ENCODE results near the gene ROR2. TPM values are rescaled to one million over a fixed set of nuclear protein-coding genes. Genes with fewer than 3 reads are reported as not detected.
A peak's percentile ranks its signal among the peaks of the same experiment; 100 is the strongest.

ROR2 gene
- total RNA-seq, 1 experiment from 2014 or later: 2.7 TPM

GRCh38 chr9:91841591-91841990 lies 108.4 kb downstream of the ROR2 start:
- H3K9ac ChIP-seq (ENCODE audit: extremely low read depth, insufficient read length, low read length): no peak overlapping the region
- H4K91ac ChIP-seq (ENCODE audit: insufficient read length, low read depth, low read length): no peak overlapping the region
- H3K27me3 ChIP-seq (ENCODE audit: insufficient read depth, low read length): no peaks in the 10 kb centered on the region
- no peaks in the 10 kb centered on the region; a peak in 1 of 7 replicates for H3K36me3 Mint-ChIP-seq (ENCODE audit: insufficient read depth in 1 of 3, low read depth in 3 of 3)
- H4K20me1 ChIP-seq (ENCODE audit: control insufficient read depth, insufficient read depth, insufficient read length): no peaks in the 10 kb centered on the region
- no peak overlapping the region for H2BK12ac ChIP-seq (ENCODE audit: insufficient read length, low read depth, low read length)
- no peak overlapping the region for H2BK5ac ChIP-seq (ENCODE audit: insufficient read length, low read length)
- no peak overlapping the region for H2AK5ac ChIP-seq (ENCODE audit: insufficient read length, low read length)
- no peak overlapping the region for H3K14ac ChIP-seq (ENCODE audit: insufficient read depth, low read length)
- H2AFZ ChIP-seq (ENCODE audit: low read length): no peak overlapping the region
- H3K27ac ChIP-seq (ENCODE audit: insufficient read length, low read depth, low read length): no peak overlapping the region
- peaks cover 12 to 20% of the 10 kb centered on the region in 2 experiments for H3K4me1 Mint-ChIP-seq
- no peaks in the 10 kb centered on the region for H3K4me1 ChIP-seq (ENCODE audit: insufficient read depth, low read length)
- no peak overlapping the region for H2BK120ac ChIP-seq (ENCODE audit: low read depth, low read length, poor library complexity, severe bottlenecking)
- no peak overlapping the region for H3K23ac ChIP-seq (ENCODE audit: insufficient read length, low read depth, low read length)
- no peak overlapping the region for H2BK15ac ChIP-seq (ENCODE audit: low read depth, low read length)
- no peak overlapping the region for H3K4me3 Mint-ChIP-seq
- no peak for TF ChIP-seq CTCF (conservative IDR thresholded peaks at IDR 0.05)
- peak overlapping the region in 1 of 3 experiments; percentile 53; a peak in 1 of 7 replicates for H3K27ac Mint-ChIP-seq
- no peak overlapping the region for H4K8ac ChIP-seq (replicated peaks; ENCODE audit: insufficient read length, low read depth, low read length)
- no peak overlapping the region for H3T11ph ChIP-seq (ENCODE audit: low read length)
- H3K79me1 ChIP-seq (ENCODE audit: insufficient read depth, low read depth, low read length, poor library complexity, severe bottlenecking): no peaks in the 10 kb centered on the region
- DNase-seq: no peak
- no peak overlapping the region for H3K56ac ChIP-seq (ENCODE audit: insufficient read length, low read depth, low read length)
- no peak overlapping the region for H2BK20ac ChIP-seq (ENCODE audit: low read depth, low read length, poor library complexity, severe bottlenecking)
- no peak overlapping the region for H3K4me2 ChIP-seq (ENCODE audit: insufficient read depth, insufficient read length, low read length)
- H3K23me2 ChIP-seq (ENCODE audit: insufficient read length, low read depth, low read length, poor library complexity, severe bottlenecking): no peaks in the 10 kb centered on the region
- no peaks in the 10 kb centered on the region for H3K27me3 Mint-ChIP-seq (ENCODE audit: low read depth)
- H3K9me3 Mint-ChIP-seq: no peaks in the 10 kb centered on the region
- no CpG with 5 or more reads among the region's 5 CpGs for WGBS (ENCODE audit: extremely low coverage, insufficient read length, low lambda C conversion rate)
- H3K4ac ChIP-seq (ENCODE audit: low read depth, low read length): no peak overlapping the region
- no peaks in the 10 kb centered on the region for H3K9me3 ChIP-seq (ENCODE audit: control insufficient read depth, low read depth, low read length)
- H3K18ac ChIP-seq (ENCODE audit: insufficient read length, low read depth, low read length): no peak overlapping the region
- H4K5ac ChIP-seq (ENCODE audit: insufficient read length, low read depth, low read length): no peak overlapping the region
- no peaks in the 10 kb centered on the region for H3K79me2 ChIP-seq (ENCODE audit: insufficient read depth, low read length)
